Ramos (cell line): ENCODE data around the gene MKNK1.

Experiments
- in situ Hi-C: fragments of 300-500 bp; cut with MboI; formaldehyde crosslinking; loops from one replicate; pipeline ENCODE4 v1.14.3; 2022; ENCODE audit warnings: low sequenced_read_pairs; ENCODE audit not compliant: unreplicated experiment

MKNK1 gene

GRCh38 chr1:46546210-46546609 lies 57.9 kb downstream of the MKNK1 start:
- in situ Hi-C loops, result no loop called here

- in situ Hi-C loops, result no loop called here
Measured at GRCh38 chr1:46545784-46546183, 58.3 kb downstream of the MKNK1 start.

- in situ Hi-C loops, result no loop called here
Measured at GRCh38 chr1:46544561-46545240, 59.4 kb downstream of the MKNK1 start.

- in situ Hi-C loops, result no loop called here
Measured at GRCh38 chr1:46543761-46544560, 60.1 kb downstream of the MKNK1 start.

GRCh38 chr1:46543382-46543760 lies 60.7 kb downstream of the MKNK1 start:
- in situ Hi-C loops, result no loop called here

DNA sequence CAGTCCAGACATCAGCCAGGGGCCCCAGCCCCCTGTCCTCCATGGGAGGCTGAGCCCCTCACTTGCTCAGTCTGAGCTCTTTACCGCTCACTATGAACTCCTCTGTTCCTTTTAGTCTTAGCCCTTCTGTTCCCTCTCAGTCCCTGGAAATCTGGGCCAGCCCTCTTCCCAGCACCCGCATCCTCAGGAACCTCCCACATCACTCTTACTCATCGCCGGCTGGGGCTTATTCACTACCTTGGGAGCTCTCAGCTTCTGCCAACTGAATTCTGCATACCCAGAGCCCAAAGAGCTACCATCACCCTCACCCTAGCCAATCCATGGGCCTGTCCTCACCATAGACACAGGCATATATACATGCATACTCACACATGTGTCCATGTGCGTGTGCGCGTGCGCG lies 64.1 kb downstream of the MKNK1 start:
- in situ Hi-C loops, result no loop called here

DNA sequence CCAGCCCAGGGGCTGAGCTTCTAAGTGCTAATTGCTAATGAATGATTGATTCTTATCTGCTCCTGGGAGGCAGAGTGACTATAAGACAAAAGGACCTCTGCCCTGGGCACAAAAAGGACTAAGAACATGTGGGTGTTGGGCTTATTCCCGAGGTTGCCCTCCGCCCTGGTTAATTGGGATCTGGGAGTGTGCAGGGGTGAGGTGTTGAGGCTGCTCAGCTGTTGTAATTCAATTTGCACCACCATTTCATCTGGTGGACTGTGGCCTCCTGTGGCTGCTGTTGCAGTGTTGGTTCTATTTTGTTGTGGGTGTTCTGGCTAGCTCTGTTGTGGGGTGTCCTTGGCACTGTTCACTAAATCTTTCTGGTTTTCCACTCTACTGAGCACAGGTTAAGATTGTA lies 65.9 kb downstream of the MKNK1 start:
- in situ Hi-C loops, result no loop called here

GRCh38 chr1:46537651-46538050 lies 66.4 kb downstream of the MKNK1 start:
- in situ Hi-C loops, result no loop called here

DNA sequence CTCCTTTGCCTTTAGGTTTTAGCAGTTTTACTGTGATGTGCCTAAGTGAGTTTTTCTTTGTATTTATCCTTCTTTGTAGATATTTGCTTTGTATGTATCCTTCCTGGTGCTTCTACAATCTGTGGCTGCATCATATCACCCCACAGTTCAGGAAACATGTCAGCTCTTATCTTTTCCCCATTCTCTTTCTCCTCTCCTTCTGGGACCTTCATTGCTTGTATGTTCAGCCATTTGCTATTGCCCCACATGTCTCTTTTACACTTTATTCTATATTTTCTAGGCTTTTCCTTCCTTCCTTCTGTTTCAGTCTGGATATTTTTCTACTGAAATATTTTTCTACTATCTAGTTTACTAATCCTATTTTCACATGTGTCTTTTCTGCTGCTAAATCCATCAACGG lies 67.5 kb downstream of the MKNK1 start:
- in situ Hi-C loops, result no loop called here

DNA sequence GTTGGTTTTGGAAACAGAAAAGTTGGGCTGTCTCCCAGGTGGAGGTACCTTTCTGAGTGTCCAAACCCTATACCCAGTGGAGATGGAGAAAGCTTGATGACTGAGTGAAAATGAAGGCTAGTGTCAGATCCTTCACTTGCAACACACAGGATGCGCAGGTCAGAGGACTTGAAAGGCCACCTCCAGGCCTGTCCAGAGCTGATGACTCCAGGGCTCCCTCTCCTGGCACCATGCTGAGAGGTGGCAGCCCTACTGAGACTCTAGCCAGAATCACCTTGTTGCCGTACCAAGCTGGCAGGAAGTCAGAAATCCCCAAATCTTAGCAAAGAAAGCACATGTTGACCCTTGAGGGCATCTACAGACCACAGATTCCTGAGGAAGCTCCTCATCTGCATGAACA lies 69.0 kb downstream of the MKNK1 start:
- in situ Hi-C loops, result no loop called here

DNA sequence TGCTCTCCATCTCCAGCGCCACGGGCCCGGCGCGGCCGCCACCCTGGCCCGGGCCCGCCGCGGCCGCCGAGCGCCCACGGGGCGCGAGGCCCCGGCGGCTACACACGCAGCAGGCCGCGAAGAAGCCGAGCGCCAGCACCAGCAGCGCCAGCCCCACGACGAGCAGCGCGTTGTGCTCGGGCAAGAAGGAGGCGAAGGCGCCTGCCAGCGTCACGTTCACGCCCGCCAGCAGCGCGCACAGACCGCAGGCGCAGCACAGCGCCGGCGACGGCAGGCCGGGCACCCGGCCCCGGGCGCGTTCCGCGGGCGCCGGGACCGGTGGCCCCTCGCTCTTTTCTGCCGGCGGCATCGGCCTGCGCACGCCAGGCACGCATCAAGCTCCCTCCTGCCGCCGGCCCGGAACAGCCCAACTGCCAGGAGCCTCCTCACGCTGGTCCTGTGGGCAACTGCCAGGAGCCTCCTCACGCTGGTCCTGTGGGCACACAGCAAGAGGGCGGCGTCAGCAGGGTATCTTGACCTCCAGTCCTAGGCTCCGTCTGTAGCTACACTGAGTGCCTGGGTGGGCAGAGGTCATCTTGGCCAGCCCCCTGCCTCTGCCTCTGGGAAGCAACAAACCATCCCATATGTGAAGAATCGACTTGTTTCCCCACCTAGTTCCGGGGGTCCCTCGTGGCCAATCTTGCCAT lies 70.7 kb downstream of the MKNK1 start:
- in situ Hi-C loops, result no loop called here

DNA sequence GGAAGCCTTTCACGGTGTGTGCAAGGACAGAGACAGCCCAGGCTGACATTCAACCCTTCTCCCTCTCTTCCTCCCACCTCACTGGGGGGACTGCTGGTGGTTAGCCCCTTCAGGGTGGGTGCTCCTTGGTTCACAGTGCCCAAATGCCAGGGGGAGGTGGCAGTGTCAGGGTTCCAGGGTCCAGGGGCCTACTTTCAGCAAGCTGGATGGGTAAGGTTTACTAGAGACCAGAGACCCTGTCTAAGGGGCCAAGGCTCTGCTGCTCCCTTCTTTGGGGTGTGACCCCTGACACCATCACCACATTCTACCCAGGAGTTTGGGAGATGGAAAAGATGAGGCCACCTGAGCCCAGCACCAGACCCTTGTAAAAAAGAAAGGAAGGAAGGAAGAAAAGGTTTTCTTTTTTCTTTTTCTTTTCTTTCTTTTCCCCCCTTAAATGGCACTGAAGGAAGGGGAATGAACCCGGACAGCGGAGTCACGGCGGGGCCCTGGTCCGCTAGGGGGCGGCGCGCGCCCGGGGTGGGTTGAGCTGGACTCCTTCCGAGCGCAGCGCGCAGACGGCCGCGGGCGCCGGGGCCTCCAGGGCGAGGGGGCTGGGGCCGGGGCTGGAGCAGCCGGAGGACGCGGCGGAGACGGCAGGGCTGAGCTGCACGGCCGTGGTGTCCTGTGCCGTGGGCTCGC lies 71.4 kb downstream of the MKNK1 start:
- in situ Hi-C loops, result no loop called here

GRCh38 chr1:46532095-46532494 lies 72.0 kb downstream of the MKNK1 start:
- in situ Hi-C loops, result no loop called here

DNA sequence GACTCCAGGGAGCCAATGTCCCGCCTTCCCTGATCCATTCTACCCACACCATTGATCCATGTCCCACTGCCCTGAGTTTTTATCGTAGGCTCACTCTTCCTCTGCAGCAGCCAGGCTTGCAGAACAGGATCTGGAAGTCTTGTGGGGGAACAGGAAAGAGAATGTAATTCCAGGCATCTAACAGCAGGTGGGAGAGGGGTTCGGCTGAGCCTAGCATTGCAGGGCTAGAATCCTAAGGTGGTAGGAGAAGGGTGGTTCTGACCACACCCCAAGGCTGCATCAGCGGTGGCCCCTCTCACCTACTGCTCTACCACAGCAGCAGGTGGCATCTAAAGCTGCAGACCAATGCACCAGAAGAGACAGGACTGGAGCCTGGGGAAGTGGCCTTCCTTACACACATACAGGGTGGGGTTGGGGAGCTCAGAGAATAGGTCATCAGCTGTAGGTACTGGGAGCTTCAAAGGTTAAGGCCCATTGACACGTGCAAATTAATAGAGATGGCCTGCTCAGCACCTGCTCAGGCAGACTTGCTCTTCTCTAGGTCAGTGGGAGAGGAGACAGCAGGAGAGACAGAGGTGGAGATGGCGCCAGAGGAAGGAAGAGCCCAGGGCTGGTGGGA lies 73.2 kb downstream of the MKNK1 start:
- in situ Hi-C loops, result no loop called here

- in situ Hi-C loops, result no loop called here
Measured at GRCh38 chr1:46530311-46530710, 73.8 kb downstream of the MKNK1 start.

DNA sequence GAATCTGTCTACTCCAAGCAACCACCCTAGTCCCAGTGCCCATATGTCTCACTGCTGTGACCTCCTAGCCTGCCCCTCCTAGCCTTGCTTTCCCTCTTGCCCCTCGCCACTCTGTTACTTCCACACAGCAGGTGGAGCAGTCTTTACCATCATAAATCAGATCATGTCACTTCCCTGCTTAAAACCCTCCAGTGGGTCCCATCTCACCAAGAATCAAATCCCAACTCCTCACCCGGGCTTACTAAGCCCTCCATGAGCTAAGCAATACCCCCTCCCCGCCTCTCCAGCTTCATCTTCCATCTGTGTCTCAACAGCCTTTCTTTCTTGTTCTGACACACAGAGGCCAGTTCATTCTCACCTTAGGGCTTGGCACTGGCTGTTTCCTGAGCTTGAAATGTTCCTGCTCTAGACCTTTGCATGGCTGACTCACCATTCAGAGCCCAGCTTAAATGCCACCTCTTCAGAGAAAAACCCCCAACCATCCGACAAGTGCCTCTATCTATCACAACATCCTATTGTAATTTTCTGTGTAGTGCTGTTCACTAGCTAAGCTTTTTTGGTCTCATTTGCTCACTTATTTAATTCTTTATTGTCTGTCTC lies 74.9 kb downstream of the MKNK1 start:
- in situ Hi-C loops, result loop anchor here (5.0 kb wide), 1 partner anchor 82 kb away; no protein-coding TSS in a partner anchor

DNA sequence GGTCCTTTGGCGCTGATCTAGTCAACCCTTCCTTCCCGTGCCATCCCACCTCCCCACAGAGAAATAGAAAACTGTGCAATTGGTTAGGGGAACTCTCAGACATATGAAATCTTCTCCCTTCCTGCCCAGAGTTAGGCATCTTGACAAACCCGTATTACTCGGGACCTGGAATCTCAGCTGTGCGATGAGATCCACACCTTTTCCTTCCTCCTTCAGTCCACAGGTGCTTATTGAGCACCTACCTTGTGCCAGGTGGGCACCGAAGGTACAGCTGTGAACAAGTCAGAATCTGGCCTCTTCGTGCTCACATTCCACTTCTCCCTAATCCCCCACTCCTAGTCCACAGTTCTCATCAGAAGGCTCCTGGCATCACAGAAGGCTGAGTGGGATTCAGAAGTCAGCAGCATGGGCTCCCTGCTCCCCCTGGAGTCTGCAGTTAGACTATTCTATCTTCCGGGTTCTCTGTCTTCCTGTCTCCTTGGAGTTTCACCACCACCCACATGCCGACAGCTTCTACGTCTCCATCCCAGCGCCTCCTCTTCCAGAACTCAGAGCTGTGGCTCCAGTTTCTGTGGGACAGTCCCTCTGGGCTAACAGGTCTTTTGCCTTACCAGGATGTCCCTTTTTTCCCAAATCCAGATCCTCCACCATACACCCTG lies 75.6 kb downstream of the MKNK1 start:
- in situ Hi-C loops, result loop anchor here (5.0 kb wide), 1 partner anchor 81 kb away; no protein-coding TSS in a partner anchor

GRCh38 chr1:46527474-46528296 lies 76.4 kb downstream of the MKNK1 start:
- in situ Hi-C loops, result loop anchor here (5.0 kb wide), 1 partner anchor 80 kb away; no protein-coding TSS in a partner anchor
